Measurements from ENCODE around the gene ASB18.

ASB18 gene

DNA sequence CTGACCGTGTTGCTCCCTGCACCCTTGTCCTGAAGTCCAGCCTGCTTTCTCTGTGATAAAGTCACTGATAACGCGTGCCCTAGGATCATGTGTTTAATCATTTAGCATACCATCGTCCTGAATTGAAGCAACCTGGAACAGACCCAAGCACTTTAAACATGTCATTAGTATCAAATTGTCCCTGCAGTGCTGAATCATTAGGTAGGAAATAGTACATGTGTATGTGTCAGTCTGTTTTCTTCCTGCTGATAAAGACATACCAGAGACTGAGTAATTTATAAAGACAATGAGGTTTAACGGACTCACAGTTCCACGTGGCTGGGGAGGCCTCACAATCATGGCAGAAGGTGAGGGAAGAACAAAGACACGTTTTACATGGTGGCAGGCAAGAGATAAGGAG lies 2.8 kb downstream of the ASB18 start:
- no peak for TF ChIP-seq EZH2phosphoT487 (IDR thresholded peaks at IDR 0.05; ENCODE audit: borderline replicate concordance)
- TF ChIP-seq, protein P1, sequence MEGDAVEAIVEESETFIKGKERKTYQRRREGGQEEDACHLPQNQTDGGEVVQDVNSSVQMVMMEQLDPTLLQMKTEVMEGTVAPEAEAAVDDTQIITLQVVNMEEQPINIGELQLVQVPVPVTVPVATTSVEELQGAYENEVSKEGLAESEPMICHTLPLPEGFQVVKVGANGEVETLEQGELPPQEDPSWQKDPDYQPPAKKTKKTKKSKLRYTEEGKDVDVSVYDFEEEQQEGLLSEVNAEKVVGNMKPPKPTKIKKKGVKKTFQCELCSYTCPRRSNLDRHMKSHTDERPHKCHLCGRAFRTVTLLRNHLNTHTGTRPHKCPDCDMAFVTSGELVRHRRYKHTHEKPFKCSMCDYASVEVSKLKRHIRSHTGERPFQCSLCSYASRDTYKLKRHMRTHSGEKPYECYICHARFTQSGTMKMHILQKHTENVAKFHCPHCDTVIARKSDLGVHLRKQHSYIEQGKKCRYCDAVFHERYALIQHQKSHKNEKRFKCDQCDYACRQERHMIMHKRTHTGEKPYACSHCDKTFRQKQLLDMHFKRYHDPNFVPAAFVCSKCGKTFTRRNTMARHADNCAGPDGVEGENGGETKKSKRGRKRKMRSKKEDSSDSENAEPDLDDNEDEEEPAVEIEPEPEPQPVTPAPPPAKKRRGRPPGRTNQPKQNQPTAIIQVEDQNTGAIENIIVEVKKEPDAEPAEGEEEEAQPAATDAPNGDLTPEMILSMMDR (conservative IDR thresholded peaks at IDR 0.05; ENCODE audit: low read length) = no peak
- Histone ChIP-seq H3K79me2 (ENCODE audit: insufficient read depth, low read length) (no peaks in the 10 kb centered on the region), H3K4me1 (ENCODE audit: insufficient read depth, low read length, poor library complexity, severe bottlenecking) (no peaks in the 10 kb centered on the region), H3K9ac (ENCODE audit: low read depth, low read length, poor library complexity, severe bottlenecking) (no peak overlapping the region), H3K9me2 (replicated peaks; ENCODE audit: low read depth, low read length) (no peaks in the 10 kb centered on the region), H3K4me2 (ENCODE audit: low read depth, low read length, poor library complexity, severe bottlenecking) (no peak overlapping the region), H3F3A (ENCODE audit: low read depth) (no peaks in the 10 kb centered on the region), H2AFZ (ENCODE audit: low read length) (no peak overlapping the region), H3K4me3 (ENCODE audit: low read length, poor library complexity, severe bottlenecking) (no peak overlapping the region), H3K36me3 (ENCODE audit: insufficient read depth, low read length) (no peaks in the 10 kb centered on the region), H3K9me3 (ENCODE audit: insufficient read depth, low read depth, low read length) (peaks cover 5% of the 10 kb centered on the region; the same call in 1 of the 2 replicates), H3K27me3 (ENCODE audit: insufficient read depth, low read length, poor library complexity, severe bottlenecking) (no peaks in the 10 kb centered on the region), H4K20me1 (ENCODE audit: insufficient read depth, low read length, poor library complexity, severe bottlenecking) (no peaks in the 10 kb centered on the region)

DNA sequence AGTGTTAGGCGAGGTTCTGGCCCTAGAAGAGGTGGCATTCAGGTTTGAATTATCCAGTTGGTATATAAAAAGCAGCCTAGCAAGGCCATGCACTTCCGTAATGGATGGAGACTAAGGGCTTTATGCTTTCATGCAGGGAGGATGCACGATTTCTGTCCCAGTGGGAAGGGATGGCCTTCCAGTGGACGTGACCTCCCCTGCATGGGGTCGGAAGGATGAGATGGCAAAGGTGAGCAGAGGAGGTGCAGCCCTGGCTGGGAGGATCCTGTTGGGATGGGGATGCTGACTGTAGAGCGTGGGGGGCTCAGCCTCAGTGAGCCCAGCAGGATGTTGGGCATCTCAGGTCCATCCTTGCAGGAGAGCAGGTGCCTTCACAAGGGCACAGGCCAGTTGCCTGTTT lies 4.8 kb downstream of the ASB18 start:
- Histone ChIP-seq H3K9me2 (replicated peaks; ENCODE audit: low read depth, low read length) (no peaks in the 10 kb centered on the region), H3K9me3 (ENCODE audit: insufficient read depth, low read depth, low read length) (peaks cover 5% of the 10 kb centered on the region; the same call in 1 of the 2 replicates), H4K20me1 (ENCODE audit: insufficient read depth, low read length, poor library complexity, severe bottlenecking) (no peaks in the 10 kb centered on the region), H3K9ac (ENCODE audit: low read depth, low read length, poor library complexity, severe bottlenecking) (no peak overlapping the region), H3K4me3 (ENCODE audit: low read length, poor library complexity, severe bottlenecking) (no peak overlapping the region), H3K79me2 (ENCODE audit: insufficient read depth, low read length) (no peaks in the 10 kb centered on the region), H3F3A (ENCODE audit: low read depth) (no peaks in the 10 kb centered on the region), H3K36me3 (ENCODE audit: insufficient read depth, low read length) (no peaks in the 10 kb centered on the region), H3K27me3 (ENCODE audit: insufficient read depth, low read length, poor library complexity, severe bottlenecking) (no peaks in the 10 kb centered on the region), H3K4me1 (ENCODE audit: insufficient read depth, low read length, poor library complexity, severe bottlenecking) (no peaks in the 10 kb centered on the region), H3K4me2 (ENCODE audit: low read depth, low read length, poor library complexity, severe bottlenecking) (no peak overlapping the region), H2AFZ (ENCODE audit: low read length) (no peak overlapping the region)
- TF ChIP-seq, protein P1 (conservative IDR thresholded peaks at IDR 0.05; ENCODE audit: low read length) = no peak
- no peak for TF ChIP-seq EZH2phosphoT487 (IDR thresholded peaks at IDR 0.05; ENCODE audit: borderline replicate concordance)

DNA sequence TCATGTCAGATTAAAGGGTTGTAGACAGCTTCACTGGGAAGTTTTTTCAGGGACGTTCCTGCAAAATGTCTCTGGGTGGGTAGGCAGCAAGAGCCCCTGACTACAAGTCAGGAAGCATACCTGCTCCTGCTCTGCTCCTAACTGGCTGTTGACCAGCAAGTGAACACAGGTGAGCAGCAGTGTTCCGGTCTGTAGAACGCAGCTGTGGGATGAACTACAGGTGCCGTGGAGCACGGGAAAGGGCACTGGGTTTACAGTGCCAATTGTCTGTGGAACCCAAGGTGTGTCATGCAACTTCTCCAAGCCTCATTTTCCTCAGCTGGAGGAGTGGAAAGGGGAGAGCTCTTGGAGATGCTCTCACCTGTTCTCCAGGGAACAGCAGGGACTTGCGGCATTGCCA lies 6.6 kb downstream of the ASB18 start:
- Histone ChIP-seq H3K79me2 (ENCODE audit: insufficient read depth, low read length) (no peaks in the 10 kb centered on the region), H3F3A (ENCODE audit: low read depth) (no peaks in the 10 kb centered on the region), H3K36me3 (ENCODE audit: insufficient read depth, low read length) (no peaks in the 10 kb centered on the region), H3K9ac (ENCODE audit: low read depth, low read length, poor library complexity, severe bottlenecking) (no peak overlapping the region), H3K27me3 (ENCODE audit: insufficient read depth, low read length, poor library complexity, severe bottlenecking) (no peaks in the 10 kb centered on the region), H3K9me2 (replicated peaks; ENCODE audit: low read depth, low read length) (no peaks in the 10 kb centered on the region), H2AFZ (ENCODE audit: low read length) (no peak overlapping the region), H3K4me1 (ENCODE audit: insufficient read depth, low read length, poor library complexity, severe bottlenecking) (no peaks in the 10 kb centered on the region), H4K20me1 (ENCODE audit: insufficient read depth, low read length, poor library complexity, severe bottlenecking) (no peaks in the 10 kb centered on the region), H3K9me3 (ENCODE audit: insufficient read depth, low read depth, low read length) (peaks cover 5% of the 10 kb centered on the region; the same call in 1 of the 2 replicates), H3K4me2 (ENCODE audit: low read depth, low read length, poor library complexity, severe bottlenecking) (no peak overlapping the region), H3K4me3 (ENCODE audit: low read length, poor library complexity, severe bottlenecking) (no peak overlapping the region)
- TF ChIP-seq, protein P1 (conservative IDR thresholded peaks at IDR 0.05; ENCODE audit: low read length) = no peak
- no peak for TF ChIP-seq EZH2phosphoT487 (IDR thresholded peaks at IDR 0.05; ENCODE audit: borderline replicate concordance)

Data from Loucy (cell line).